NOMO-1 treated with DMSO at 0.1 percent for 48 hours (cell line): ENCODE measurements around the gene ITPR1.

Experiments
- DNase-seq: peaks from one replicate; lab custom pipeline; 2025; ENCODE audit not compliant: unreplicated experiment; lab: John Stamatoyannopoulos, UW

The ITPR1 gene

GRCh38 chr3:4770561-4770960 lies 277.4 kb downstream of the ITPR1 start:
- no peak for DNase-seq

DNA sequence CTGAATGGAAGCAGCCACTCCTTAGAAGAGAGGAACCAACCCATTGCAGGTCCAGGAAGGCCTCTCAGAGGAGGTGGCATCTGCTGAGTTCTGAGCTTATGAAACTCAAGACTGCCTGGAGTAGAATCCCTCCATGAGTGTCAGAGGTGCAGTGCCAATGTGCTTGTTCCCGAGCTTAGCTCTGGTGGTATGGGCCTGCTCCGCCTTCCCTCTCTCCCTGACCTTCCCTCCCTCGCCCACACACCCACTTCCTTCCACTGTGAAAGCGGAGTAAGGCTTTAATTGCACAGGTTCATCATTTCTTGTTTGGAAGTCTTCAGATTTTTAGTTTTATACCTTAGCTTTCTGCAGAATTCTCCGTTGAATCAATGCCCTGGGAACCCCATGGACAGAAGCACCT lies 278.1 kb downstream of the ITPR1 start:
- DNase-seq: no peak

DNA sequence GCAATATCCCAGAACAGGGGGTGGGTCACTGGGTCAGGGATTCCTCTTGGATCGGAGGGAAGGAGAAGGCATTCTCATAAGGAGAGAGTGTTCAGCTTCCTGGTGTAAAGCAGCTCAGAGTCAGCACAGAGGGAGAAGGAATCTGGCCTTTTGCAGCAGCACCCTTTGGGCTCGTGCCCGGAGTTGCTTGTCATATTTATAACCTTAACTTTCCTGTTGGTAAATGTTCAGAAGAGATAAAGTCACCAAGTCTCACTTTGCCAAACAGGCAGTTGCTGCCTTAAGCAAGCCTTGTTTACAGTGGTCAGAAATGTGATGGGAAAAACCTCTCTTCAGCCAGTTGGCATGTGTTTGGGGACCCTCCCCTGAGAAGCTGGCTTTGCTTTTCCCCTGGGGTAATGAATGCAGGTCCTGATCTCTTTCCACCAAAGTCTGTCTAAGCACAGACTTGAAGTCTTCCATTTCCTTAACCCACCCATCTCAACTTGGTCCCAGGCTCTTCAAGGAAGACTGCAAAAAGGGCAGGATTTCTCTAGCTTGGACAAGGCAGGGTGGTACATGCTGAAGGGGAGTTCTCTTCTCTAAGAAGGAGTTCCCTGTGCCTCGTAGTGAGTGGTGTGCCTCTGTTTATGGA lies 279.1 kb downstream of the ITPR1 start:
- no peak for DNase-seq

GRCh38 chr3:4772858-4773257 lies 279.7 kb downstream of the ITPR1 start:
- DNase-seq: no peak

- DNase-seq: no peak
Measured at GRCh38 chr3:4773583-4773982, 280.4 kb downstream of the ITPR1 start.

- no peak for DNase-seq
Measured at GRCh38 chr3:4774531-4774930, 281.4 kb downstream of the ITPR1 start.

DNA sequence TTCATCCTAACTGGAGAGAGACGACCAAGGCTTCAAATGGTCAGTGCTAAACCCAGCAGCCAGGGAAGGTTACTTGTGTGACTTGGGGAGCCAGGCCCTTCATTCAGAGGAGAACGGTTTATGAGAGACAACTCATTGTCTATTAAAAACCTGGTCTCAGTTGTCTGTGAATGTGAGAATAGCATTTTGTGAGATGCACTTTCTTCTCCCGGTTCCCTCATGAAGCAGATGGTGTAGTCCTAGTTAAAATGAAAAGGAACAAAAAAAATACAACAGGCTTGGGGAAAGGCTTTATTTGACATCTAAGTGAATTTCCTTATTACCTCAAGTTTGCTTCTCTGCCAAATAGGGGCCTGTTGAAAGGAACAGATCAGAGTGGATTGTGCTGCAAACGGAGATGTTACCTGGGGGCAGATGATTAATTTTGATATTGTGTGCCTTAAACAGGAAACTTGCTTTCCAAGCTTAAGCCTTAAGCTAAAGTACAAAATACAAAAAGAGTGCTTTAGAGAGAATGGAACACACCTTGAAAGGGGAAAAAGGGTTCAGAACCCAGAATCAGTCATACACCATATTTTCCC lies 283.3 kb downstream of the ITPR1 start:
- DNase-seq: no peak

DNA sequence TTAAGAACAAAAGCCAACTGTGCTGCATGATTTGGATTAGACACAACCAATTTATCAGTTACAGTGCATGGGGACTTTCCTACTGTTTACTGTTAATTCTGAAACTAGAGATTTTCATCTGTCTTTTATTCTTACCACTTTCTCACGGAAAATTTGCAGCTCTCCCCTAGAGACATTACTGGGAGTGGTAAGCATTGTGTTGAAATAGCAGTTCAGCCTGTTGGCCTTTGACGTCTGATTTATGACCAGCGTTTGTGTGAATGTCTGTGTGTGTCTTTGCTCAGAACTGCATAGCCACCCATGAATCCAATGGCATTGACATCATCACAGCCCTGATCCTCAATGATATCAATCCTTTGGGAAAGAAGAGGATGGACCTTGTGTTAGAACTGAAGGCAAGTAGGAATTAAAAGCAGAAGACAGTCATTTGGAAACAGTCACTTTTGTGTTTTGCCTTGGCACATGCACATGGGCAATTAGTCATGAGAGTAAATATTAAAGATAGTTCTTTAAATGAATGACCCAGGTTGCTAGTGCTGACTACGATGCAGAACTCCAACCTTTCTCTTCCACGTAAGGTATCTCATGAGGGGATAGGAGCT lies 283.9 kb downstream of the ITPR1 start:
- DNase-seq: peak; percentile 74

- DNase-seq: no peak
Measured at GRCh38 chr3:4778119-4778518, 285.0 kb downstream of the ITPR1 start.

GRCh38 chr3:4778740-4779139 lies 285.6 kb downstream of the ITPR1 start:
- DNase-seq: no peak

GRCh38 chr3:4780545-4780957 lies 287.4 kb downstream of the ITPR1 start:
- DNase-seq: no peak

DNA sequence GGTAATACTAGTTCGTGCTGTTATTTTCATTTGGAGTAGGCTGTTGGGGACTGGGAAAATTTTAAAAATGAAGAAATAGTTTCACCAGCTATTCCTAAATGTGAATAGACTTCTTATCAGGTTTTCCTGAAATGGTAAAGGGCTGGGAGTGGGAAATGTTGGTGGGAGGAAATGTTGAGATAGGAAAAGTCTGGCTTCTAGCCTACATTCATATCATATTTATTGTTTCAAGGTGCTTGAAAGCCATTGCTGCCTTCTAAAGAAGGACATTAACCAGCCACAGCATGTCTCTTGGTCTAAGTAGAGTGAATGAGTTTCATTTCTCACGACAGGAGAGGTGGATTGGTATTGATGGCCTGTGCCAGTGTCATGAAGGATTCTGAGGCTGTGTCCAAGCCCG lies 288.9 kb downstream of the ITPR1 start:
- no peak for DNase-seq

GRCh38 chr3:4785551-4785950 lies 292.4 kb downstream of the ITPR1 start:
- no peak for DNase-seq

DNA sequence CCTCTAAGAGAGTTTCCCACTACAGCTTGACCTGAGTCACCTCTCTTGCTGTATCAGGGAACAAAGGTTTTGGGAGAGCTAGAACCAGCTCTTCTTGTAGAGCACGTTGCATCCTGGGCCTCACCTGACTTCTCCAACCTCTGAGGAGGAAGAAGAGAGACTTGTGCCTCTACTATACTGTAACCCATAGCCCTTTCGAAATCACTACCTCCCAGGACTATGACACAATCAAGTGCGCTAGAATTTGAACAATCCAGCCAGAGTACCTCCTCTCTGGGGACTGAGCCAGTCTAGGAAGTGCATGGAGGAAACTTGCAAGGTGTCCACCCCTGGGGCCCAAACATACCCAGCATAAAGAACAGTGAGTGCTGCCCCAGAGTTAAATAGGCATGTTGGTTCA lies 293.3 kb downstream of the ITPR1 start:
- no peak for DNase-seq

- no peak for DNase-seq
Measured at GRCh38 chr3:4791358-4791757, 298.2 kb downstream of the ITPR1 start.

GRCh38 chr3:4793311-4793710 lies 300.2 kb downstream of the ITPR1 start:
- DNase-seq: no peak

DNA sequence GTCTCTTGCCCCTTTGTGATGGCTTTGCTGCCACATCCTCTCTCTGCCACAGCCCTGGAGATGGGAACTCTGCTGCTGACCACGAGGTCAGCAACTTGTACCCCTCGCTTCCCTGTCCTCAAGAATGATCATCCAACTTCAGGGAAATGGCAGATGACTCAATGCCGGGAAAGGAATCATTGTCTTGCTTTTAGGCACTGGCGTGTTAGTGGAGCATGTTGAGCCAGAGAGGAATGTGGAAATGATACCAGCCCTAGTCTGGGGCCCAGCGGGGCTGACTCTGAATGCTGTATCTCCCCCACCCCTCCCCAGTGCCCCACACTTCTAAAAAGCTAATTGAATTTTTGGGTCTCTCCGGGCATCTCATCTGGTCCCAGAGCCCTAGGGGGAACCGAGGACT lies 301.2 kb downstream of the ITPR1 start:
- no peak for DNase-seq

DNA sequence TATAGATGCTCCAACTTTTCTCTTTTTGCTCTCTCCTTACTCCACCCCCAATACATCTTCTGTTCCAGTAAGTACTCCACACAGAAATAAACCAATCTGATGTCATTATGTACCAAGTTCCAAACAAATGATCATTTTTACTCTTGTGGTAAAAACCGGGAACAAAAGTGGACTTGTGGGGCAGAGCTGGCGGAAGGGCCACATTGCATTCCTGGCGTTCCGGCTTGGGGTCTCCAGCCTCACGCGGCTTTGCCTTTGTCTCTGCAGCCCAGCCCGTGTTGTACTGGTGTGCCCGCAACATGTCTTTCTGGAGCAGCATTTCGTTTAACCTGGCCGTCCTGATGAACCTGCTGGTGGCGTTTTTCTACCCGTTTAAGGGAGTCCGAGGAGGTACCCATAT lies 301.6 kb downstream of the ITPR1 start:
- DNase-seq: no peak

GRCh38 chr3:4795905-4796304 lies 302.8 kb downstream of the ITPR1 start:
- DNase-seq: no peak

GRCh38 chr3:4797201-4797705 lies 304.1 kb downstream of the ITPR1 start:
- no peak for DNase-seq

DNA sequence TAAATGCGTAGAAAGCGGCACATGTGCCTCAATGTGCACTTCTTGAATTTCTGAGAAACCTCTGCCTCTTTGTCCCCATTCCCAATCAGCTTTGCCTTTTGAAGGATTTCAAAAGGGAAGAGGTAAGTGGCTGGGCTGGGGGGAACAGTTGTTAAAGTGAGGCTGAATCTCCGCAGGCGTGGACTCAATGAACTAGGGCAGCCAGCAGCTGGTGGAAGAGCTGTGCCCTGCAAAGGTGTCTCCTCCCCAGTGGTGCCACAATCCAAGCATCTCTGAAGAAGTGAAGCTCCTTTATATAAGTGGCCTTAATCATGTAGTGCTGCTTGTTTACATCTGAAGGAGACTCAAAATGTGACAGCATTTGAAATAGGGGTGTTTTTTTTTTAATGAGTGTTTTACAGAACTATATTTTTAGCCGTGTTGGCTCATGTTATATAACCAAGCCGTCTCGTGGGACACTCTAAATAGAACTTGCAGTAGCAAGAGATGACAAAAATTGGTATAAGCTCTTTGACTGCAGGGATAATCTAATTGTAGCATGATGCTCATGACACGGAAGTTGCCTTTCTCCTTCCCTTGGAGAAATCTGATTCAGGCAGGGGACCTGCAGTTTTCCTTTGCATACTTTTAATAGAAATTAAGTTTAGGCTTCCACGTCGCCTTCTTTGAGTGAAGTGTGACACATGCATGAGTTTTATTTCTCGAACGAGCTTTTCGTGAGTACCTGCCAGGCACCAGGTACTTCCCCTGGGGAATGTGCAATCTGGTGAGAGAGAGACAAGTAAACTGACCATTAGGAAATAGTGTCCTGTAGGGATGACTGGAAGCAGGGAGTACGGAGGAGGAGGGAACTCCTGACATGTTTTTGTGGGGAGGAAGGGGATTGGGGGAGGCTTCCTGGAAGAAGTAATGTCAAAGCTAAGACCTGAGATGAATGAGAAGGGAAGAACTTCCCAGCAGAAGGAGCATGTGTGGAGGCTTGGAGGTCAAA lies 306.4 kb downstream of the ITPR1 start:
- no peak for DNase-seq
